Heart right ventricle (tissue), 16 donors: Measurements from ENCODE around the gene GK2. TPM values are rescaled to one million over a fixed set of nuclear protein-coding genes. Genes with fewer than 3 reads are reported as not detected.
A peak's percentile ranks its signal among the peaks of the same experiment; 100 is the strongest.

ENCODE experiments used
- ATAC-seq, 8 donors: fragments of 200-7000 bp; cut with Tn5 transposase; one replicate each; pipeline ENCODE4 v1.9.1; 2020; ENCODE audit warnings: mild to moderate bottlenecking in 8 of 8, moderate library complexity in 8 of 8, moderate number of reproducible peaks in 1 of 8
- DNase-seq, 2 donors: peaks; one replicate each; pipeline ENCODE4 v3.0.0-alpha.2; 2020
- H3K27ac ChIP-seq, 10 donors: fragments of 200-600 bp; sonication (generic) in 2 of 10; one replicate each; pipeline versions ENCODE4 v1.5.0 to v1.8.0; 2020 to 2022; ENCODE audit warnings: mild to moderate bottlenecking in 3 of 10
- H3K27me3 ChIP-seq, 7 donors: fragments of 200-600 bp; one replicate each; pipeline ENCODE4 v1.8.0; 2021 to 2022; ENCODE audit warnings: mild to moderate bottlenecking in 2 of 7
- H3K36me3 ChIP-seq, 9 donors: fragments of 200-600 bp; sonication (generic) in 1 of 9; one replicate each; pipeline versions ENCODE4 v1.5.0 to v1.8.0; 2020 to 2022; ENCODE audit warnings: mild to moderate bottlenecking in 2 of 9
- H3K4me1 ChIP-seq, 9 donors: fragments of 200-600 bp; sonication (generic) in 1 of 9; one replicate each; pipeline versions ENCODE4 v1.5.0 to v1.8.0; 2020 to 2022; ENCODE audit warnings: mild to moderate bottlenecking in 4 of 9
- H3K4me3 ChIP-seq, 10 donors: fragments of 200-600 bp; sonication (generic) in 2 of 10; one replicate each; pipeline versions ENCODE4 v1.5.0 to v1.8.0; 2020 to 2022; ENCODE audit warnings: mild to moderate bottlenecking in 7 of 10, moderate library complexity in 2 of 10
- H3K9me3 ChIP-seq, 11 donors: fragments of 200-600 bp in 10 of 11; sonication (generic) in 2 of 11; one replicate each; pipeline versions ENCODE4 v1.5.0 to v1.8.0; 2013 to 2022; ENCODE audit warnings: mild to moderate bottlenecking in 2 of 11, control low read depth in 1 of 11, moderate library complexity in 1 of 11
- WGBS, 2 donors: extraction: QIAGEN DNeasy Blood & Tissue Kit; methylation state at CpG; one replicate each; pipeline ENCODE4 v1.1.7; 2013; ENCODE audit warnings: inconsistent platforms in 1 of 2; 5-methylcytosine and 5-hydroxymethylcytosine counted together
- intact Hi-C, 10 donors: fragments of 100-400 bp; cut with DNase I; formaldehyde crosslinking; loops; one replicate each; pipeline versions ENCODE4 v1.11.1 to v1.14.2; 2022
- polyA plus RNA-seq, 2 donors: library from polyadenylated mRNA; stranded (reverse); fragments of 200-250 nt; gene quantifications; one replicate each; pipeline ENCODE4 v1.2.3, GENCODE V29; 2013
- total RNA-seq, 10 donors: library from RNA; stranded (reverse); fragmentation: NEBNext Ultra II Directional in 3 of 10; extraction: Animal tissue kit (Norgen Biotek cat#: 25700) in 3 of 10; gene quantifications; one replicate each; pipeline versions ENCODE4 v1.2.1 to v1.2.4, GENCODE V29; 2021 to 2023
- TF ChIP-seq, protein P1 (sequence below), 9 donors: fragments of 200-600 bp; sonication (generic) in 2 of 9; IDR thresholded peaks; one replicate each; pipeline versions ENCODE4 v1.5.0 to v1.8.0; 2021 to 2022; ENCODE audit warnings: antibody characterized with exemption in 9 of 9, mild to moderate bottlenecking in 5 of 9, moderate library complexity in 1 of 9
- donor health status: Arrhythmogenic right ventricular cardiomyopathy.
- donor health status: ischemic (EF 13 %, LVEDD 7.1; RV severe dilation, severe dysfunction).
- donor health status: healthy with polysubstance abuse.
- donor health status: DM: no; HTN: yes; CAD: no.
- donor health status: DM: no; HTN: no; CAD: no.
- donor health status: ischemic (EF 25% LVEDD 6.9; RV normal size, moderate dysfunction).
- donor health status: ischemic (EF 25% LVEDD 5.7; RV mildly dilated, moderate dysfunction).
- donor health status: healthy.
- donor health status: DM: yes; HTN: yes; CAD: no.
- donor health status: Ischemic cardiomyopathy.
- donor health status: ischemic (EF 35%, LVEDD 5.7; RV mildly dilated, moderate dysfunction).
- donor health status: nonischemic (EF 11% LVEDD 7.7; RV severe dilation, severe dysfunction).
- donor health status: DM: yes; HTN: yes; CAD: no.
- donor health status: PGD.
- donor health status: ischemic (EF 29% LVEDD 5.4; RV normal size, mild dysfunction).
- donor health status: nonischemic (EF 23%, LVEDD 6.1; RV moderate dilation, normal function).

Gene GK2
- total and polyA plus RNA-seq, 12 donors: not detected

- Histone ChIP-seq H3K27me3 (no peaks in the 10 kb centered on the region), H3K9me3 (no peaks in the 10 kb centered on the region), H3K27ac (no peak overlapping the region), H3K36me3 (no peaks in the 10 kb centered on the region), H3K4me3 (no peak overlapping the region), H3K4me1 (no peaks in the 10 kb centered on the region)
- intact Hi-C loops: no loop called here
- DNase-seq (no peak), ATAC-seq (peak in 1 of 8 donors; percentile 53)
- 78 to 86% methylated on average over 4 of the region's 4 CpGs for WGBS, 2 donors
- TF ChIP-seq, protein P1, sequence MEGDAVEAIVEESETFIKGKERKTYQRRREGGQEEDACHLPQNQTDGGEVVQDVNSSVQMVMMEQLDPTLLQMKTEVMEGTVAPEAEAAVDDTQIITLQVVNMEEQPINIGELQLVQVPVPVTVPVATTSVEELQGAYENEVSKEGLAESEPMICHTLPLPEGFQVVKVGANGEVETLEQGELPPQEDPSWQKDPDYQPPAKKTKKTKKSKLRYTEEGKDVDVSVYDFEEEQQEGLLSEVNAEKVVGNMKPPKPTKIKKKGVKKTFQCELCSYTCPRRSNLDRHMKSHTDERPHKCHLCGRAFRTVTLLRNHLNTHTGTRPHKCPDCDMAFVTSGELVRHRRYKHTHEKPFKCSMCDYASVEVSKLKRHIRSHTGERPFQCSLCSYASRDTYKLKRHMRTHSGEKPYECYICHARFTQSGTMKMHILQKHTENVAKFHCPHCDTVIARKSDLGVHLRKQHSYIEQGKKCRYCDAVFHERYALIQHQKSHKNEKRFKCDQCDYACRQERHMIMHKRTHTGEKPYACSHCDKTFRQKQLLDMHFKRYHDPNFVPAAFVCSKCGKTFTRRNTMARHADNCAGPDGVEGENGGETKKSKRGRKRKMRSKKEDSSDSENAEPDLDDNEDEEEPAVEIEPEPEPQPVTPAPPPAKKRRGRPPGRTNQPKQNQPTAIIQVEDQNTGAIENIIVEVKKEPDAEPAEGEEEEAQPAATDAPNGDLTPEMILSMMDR (IDR thresholded peaks at IDR 0.05): no peak
These were observed 38.1 kb upstream of the GK2 start for GRCh38 chr4:79446145-79446544.

DNA sequence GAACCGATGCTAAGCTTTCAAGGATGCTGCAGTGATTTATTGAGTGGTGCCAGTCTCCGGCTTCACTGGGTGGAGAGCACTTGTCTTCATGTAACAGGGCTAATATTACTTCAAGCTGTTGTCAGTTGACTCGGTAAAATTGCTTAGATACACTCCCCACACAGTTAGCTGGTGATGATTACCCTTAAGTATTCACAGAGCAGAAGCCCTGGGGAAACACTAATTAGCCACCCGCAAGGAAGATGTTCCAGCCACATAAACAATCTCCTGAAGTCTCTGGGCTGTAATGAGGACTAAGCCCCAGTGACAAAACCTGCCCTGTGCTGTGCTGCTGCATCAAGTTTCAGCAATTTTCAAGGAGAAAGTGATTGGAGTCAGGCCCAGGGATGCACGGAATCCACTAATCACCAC lies 37.3 kb upstream of the GK2 start:
- 36% methylated on average over 5 of the region's 5 CpGs for WGBS, 2 donors
- no peak overlapping the region for H3K4me3 ChIP-seq
- DNase-seq (no peak), ATAC-seq (peak in 1 of 8 donors; percentile 19)
- H3K4me1 ChIP-seq: no peaks in the 10 kb centered on the region
- intact Hi-C loops: no loop called here
- H3K9me3 ChIP-seq: no peaks in the 10 kb centered on the region
- no peaks in the 10 kb centered on the region for H3K27me3 ChIP-seq
- no peaks in the 10 kb centered on the region for H3K36me3 ChIP-seq
- no peak overlapping the region for H3K27ac ChIP-seq
- TF ChIP-seq, protein P1 (IDR thresholded peaks at IDR 0.05): no peak

- no peak for DNase-seq
- intact Hi-C loops: no loop called here
- Histone ChIP-seq H3K27ac (no peak overlapping the region), H3K36me3 (no peaks in the 10 kb centered on the region), H3K4me1 (no peaks in the 10 kb centered on the region), H3K9me3 (peaks cover 0 to 7% (median 0%) of the 10 kb centered on the region in 11 donors), H3K27me3 (no peaks in the 10 kb centered on the region), H3K4me3 (no peak overlapping the region)
- WGBS, 2 donors: 98 to 99% methylated on average over 3 of the region's 3 CpGs
- no peak for ATAC-seq
- TF ChIP-seq, protein P1 (IDR thresholded peaks at IDR 0.05): no peak
These were observed 34.4 kb upstream of the GK2 start for GRCh38 chr4:79442422-79442821.

- TF ChIP-seq, protein P1 (IDR thresholded peaks at IDR 0.05): no peak
- WGBS, 2 donors: 85 to 91% methylated on average over 1 of the region's 1 CpG
These were observed 31.5 kb upstream of the GK2 start for GRCh38 chr4:79439489-79439888.

More at GRCh38 chr4:79439489-79439888, 31.5 kb upstream of the GK2 start:
- Histone ChIP-seq H3K9me3 (peaks cover 0 to 7% (median 0%) of the 10 kb centered on the region in 11 donors), H3K36me3 (no peaks in the 10 kb centered on the region), H3K4me1 (no peaks in the 10 kb centered on the region), H3K4me3 (no peak overlapping the region), H3K27me3 (no peaks in the 10 kb centered on the region), H3K27ac (no peak overlapping the region)
- DNase-seq (no peak), ATAC-seq (no peak)
- intact Hi-C loops: no loop called here
